GM12873 (cell line): ENCODE results near the gene XYLT1.

Experiments
- TF ChIP-seq, protein P1 (sequence below): IDR thresholded peaks from 2 replicates; pipeline ENCODE4 v1.5.1; 2012; ENCODE audit warnings: low read depth, mild to moderate bottlenecking, moderate library complexity, low read length, control low read depth; ENCODE audit not compliant: insufficient read depth; ENCODE audit errors: missing control alignments

The XYLT1 gene

DNA sequence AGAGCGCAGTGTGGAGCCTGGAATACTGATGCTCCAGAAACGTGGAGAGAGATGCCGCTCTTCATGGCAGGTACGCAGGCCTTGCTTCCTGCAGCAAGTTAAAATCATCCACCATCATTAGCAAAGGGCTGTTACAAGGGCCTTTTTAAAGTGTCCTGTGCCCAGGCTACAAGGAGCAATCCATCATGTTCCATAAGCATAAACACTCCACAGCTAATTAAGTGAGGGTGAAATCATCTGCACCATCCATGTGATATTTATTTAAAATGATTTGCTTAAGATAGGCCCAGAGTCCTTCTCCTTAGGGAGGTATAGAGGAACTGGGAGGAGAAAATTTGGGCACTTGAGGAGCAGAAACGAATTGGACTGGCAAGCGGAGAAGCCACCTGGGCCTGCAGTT lies 372.1 kb downstream of the XYLT1 start:
- TF ChIP-seq, protein P1, sequence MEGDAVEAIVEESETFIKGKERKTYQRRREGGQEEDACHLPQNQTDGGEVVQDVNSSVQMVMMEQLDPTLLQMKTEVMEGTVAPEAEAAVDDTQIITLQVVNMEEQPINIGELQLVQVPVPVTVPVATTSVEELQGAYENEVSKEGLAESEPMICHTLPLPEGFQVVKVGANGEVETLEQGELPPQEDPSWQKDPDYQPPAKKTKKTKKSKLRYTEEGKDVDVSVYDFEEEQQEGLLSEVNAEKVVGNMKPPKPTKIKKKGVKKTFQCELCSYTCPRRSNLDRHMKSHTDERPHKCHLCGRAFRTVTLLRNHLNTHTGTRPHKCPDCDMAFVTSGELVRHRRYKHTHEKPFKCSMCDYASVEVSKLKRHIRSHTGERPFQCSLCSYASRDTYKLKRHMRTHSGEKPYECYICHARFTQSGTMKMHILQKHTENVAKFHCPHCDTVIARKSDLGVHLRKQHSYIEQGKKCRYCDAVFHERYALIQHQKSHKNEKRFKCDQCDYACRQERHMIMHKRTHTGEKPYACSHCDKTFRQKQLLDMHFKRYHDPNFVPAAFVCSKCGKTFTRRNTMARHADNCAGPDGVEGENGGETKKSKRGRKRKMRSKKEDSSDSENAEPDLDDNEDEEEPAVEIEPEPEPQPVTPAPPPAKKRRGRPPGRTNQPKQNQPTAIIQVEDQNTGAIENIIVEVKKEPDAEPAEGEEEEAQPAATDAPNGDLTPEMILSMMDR, result no peak

DNA sequence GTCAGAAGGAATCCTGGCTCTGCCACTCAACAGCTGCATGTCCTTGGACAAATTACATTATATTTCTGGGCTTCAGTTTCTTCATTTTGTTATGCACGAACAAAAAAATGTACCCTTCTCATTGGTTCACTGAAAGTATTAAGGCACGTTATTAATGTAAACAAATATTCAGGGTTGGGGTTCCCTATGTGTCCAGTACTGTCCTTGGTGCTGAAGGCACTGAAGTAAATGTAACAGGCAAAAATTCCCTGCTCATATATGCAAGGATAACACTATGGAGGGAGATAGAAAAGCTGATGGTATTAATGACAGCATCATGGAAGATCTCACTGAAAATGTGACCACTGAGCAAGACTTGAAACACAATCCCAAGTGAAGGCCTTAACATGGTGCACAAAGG lies 386.6 kb downstream of the XYLT1 start:
- TF ChIP-seq, protein P1, result no peak

DNA sequence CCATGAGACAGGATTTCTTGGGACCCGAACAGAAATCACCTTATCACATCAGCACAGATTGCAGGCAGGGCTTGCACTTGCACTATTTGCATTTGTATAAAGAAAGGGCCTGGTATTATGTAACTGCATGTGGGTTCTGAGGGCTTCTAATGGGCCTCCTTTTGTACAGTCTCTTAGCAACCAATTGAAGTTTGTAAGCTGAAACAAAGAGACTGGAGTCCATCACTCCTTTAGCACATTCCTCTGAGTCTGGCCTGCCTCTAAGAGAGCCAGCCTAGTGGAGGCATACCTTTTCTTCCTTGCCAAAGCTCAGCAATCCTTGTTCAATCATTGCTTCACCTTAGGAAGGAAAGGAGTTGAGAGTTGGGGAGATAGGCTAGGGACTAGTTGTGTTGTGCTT lies 387.1 kb downstream of the XYLT1 start:
- TF ChIP-seq, protein P1, result no peak

DNA sequence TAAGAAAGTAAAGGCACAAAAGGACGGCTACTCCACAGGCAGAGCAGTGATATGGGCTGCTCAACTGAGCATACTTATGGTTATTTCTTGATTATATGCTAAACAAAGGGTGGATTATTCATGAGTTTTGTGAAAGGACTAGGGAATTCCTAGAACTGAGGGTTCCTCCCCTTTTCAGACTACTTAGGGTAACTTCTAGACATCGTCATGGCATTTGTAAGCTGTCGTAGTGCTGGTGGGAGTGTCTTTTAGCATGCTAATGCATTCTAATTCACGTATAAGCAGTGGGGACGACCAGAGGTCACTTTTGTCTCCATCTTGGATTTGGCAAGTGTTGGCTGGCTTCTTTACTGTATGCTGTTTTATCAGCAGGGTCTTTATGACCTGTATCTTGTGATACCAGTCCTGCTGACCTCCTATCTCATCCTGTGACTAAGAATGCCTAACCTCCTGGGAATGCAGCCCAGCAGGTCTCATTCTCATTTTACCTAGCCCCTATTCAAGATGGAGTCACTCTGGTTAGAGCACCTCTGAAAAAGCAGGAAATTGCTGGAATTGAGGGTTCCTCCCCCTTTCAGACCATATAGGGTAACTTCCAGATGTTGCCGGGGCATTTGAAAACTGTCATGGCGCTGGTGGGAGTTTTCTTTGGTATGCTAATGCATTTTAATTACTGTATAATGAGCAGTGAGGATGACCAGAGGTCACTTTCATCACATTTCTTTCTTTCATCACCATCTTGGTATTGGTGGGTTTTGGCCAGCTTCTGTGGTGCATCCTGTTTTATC lies 388.5 kb downstream of the XYLT1 start:
- TF ChIP-seq, protein P1, result no peak

GRCh38 chr16:17080105-17080504 lies 390.7 kb downstream of the XYLT1 start:
- TF ChIP-seq, protein P1, result no peak

GRCh38 chr16:17078931-17079631 lies 391.7 kb downstream of the XYLT1 start:
- TF ChIP-seq, protein P1, result no peak

- TF ChIP-seq, protein P1, result no peak
These were observed 393.8 kb downstream of the XYLT1 start for GRCh38 chr16:17076818-17077498.
